HG03354 (cell line): Measurements from ENCODE around the gene C6orf62.
"Not testable (repeated sequence)": the region's sequence is repeated elsewhere in the genome, so short reads cannot be mapped to it uniquely, and the experiment has no call there.

ENCODE experiments used
- ATAC-seq: cut with Tn5 transposase; IDR thresholded peaks from one replicate; pipeline ENCODE4 v1.9.1; 2021; ENCODE audit warnings: mild to moderate bottlenecking; ENCODE audit not compliant: unreplicated experiment, poor library complexity, severe bottlenecking

C6orf62 gene

DNA sequence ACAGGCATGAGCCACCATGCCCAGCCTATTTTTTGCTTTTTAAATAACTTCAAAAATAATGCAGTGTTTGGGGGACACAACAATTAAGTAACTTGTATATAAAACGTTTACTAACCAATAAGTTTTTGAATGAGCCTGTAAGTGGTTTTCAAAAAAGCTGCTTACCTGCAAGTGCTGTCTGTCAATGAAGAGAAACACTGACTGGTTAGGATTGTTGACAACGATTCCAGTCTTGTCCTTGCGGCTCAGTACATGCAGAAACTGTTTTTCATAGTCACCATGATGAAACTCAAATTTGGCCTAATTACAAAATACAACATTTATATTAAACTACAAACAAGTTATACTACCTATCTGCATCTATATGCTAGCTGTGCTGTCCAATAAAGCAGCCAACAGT is 10.3 kb downstream of the C6orf62 start:
- ATAC-seq: no peak

- ATAC-seq: no peak
Measured at GRCh38 chr6:24704468-24704867, 14.5 kb downstream of the C6orf62 start.

DNA sequence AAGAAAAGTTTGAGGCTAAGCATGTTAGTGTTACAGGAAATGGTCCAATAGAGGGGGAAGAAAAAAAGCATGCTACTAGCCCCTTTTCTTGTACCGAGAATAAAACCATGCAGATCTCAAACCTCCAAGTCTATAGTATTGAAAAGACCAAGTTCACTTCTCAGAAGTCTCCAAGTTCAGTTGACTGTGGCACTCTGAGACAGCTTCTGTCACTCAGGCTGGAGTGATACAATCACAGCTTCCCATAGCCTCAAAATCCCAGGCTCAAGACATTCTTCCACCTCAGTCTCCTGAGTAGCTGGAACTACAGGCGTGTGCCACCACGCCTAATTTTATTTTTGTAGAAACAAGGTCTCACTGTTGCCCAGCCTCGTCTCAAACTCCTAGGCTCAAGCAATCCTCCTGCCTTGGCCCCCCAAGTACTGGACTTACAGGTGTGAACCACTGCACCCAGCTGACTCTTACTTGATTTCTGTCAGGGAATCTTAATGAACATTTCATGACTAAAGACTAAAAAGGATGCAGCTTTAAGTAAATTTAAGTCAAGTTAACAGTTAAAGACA is 16.2 kb downstream of the C6orf62 start:
- no peak for ATAC-seq

- no peak for ATAC-seq
Measured at GRCh38 chr6:24699521-24700359, 19.2 kb downstream of the C6orf62 start.

DNA sequence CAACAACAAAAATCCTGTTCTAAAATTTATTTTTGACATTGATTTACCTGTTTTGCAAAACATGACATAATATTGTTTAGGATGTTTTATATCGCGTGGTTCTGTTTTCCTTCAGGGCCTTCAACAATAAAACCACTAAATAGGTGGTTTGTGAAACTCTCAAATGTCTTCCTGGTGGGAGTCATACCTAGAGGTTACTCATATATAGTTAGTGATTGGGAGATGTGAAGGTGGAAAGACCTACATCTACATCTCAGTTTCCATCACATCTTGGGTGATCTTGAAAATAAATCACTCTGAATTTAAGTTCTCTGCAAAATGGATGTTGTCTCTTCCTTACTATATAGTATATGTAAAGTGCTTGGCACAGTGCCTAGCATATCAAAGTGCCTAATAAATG is 22.9 kb downstream of the C6orf62 start:
- ATAC-seq: no peak

DNA sequence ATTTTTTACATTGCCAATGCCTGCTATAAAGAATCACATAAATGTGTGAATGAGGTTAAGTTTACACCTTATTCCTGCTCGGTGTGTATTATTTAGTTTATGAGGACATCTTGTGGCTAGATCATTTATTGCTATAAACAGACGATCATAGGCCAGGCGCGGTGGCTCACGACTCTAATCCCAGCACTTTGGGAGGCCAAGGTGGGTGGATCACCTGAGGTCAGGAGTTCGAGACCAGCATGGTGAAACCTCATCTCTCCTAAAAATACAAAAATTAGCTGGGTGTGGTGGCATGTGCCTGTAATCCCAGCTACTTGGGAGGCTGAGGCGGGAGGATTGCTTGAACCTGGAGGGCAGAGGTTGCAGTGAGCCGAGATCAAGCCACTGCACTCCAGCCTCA is 23.3 kb downstream of the C6orf62 start:
- ATAC-seq: not testable (repeated sequence)

GRCh38 chr6:24694198-24694597 is 24.8 kb downstream of the C6orf62 start:
- ATAC-seq: peak; percentile 72

DNA sequence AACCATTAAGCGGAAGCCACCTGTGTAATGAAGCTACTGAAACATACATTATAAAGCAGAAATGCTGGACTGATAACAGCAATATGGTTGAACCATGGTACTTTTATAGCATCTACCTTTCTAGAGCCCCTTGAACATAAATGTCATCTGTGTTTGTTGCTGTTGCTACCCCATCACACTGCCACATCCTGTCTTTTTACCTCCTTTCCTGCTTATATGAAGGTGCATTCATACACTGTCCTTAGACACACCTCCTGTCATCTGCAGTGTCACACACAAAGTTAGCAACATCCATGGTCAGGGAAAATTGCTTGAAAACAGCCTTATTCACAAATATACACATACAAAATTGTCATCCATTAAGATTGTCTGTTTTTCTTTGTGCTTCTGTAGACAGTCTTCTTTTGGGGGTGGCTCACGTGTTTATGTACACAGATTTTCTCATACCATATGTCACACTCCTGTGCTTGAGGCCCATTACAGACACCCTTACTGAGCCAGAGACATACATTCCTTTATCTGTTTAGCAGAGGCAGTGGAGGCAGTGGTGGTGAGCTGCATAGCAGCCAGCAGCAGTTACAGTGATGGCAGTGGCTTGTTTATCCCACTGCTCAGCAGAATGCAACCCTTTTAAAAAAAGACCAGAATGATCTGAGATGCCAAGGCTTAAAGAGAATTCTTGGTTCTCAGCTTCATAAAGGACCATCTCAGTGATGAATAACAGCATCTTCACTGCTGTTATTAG is 25.9 kb downstream of the C6orf62 start:
- ATAC-seq: no peak

DNA sequence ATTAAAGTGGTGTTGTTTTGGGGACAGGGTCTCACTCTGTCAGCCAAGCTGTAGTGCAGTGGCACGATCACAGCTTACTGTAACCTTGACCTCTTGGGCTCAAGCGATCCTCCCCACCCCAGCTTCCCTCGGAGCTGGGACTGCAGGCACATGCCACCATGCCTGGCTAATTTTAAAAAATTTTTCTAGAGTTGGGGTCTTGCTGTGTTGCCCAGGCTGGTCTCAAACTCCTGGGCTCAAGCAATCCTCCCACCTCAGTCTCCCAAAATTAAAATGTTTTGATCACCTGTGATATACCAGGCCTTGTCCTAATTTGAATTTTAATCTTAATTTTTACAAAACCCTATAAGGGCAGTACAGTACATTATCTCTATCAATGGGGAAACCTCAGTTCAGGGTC is 26.5 kb downstream of the C6orf62 start:
- no peak for ATAC-seq

DNA sequence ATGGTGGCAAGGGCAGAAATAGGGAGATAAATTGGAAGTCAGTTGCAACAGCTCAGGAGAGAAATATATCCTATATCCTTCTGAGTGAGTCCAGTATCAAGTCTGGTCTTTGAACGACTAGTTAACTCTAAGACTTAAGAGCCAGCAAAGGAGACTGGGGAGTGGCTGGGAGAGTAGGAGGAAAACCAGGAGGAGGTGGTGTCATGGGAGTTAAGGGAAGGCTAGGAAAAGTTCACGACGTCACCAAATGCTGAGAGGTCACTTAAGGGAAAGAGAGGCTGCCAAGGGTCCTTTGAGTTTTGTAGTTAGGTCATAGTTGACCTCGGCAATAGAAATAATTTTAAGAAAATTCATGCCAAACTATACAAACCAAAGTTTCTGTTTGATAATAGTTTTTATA is 27.0 kb downstream of the C6orf62 start:
- no peak for ATAC-seq

- no peak for ATAC-seq
Measured at GRCh38 chr6:24691550-24691949, 27.4 kb downstream of the C6orf62 start.

GRCh38 chr6:24690593-24690992 is 28.4 kb downstream of the C6orf62 start:
- no peak for ATAC-seq

- ATAC-seq: no peak
Measured at GRCh38 chr6:24689964-24690363, 29.0 kb downstream of the C6orf62 start.

DNA sequence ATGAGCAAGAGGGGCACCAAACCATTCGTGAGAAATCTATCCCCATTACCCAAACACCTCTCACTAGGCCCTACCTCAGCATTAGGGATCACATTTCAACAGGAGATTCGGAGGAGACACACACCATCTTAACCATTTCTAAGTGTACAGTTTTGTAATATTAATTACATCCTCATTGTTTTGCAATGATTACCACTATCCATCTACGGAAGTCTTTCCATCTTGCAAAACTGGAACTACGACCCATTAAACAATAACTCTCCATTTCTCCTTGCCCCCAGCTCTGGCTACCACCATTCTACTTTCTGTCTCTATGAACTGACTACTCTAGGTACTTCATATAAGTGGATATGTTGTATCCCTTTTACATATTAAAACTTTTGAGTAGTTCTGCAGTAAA is 32.0 kb downstream of the C6orf62 start:
- ATAC-seq: no peak

DNA sequence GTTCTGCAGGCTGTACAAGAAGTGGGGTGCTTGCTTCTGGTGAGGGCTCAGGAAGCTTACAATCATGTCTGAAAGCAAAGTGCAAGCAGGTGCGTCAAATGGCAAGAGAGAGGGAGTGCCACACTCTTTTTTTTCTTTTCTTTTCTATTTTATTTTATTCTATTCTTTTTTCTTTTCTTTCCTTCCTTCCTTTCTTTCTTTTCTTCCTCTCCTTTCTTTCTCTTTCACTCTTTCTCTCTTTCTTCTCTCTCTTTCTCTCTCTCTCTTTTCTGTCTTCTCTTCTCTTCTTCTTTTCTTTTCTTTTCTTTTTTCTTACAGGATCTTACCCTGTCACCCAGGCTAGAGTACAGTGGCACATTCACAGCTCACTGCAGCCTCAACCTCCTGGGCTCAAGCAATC is 32.5 kb downstream of the C6orf62 start:
- no peak for ATAC-seq

DNA sequence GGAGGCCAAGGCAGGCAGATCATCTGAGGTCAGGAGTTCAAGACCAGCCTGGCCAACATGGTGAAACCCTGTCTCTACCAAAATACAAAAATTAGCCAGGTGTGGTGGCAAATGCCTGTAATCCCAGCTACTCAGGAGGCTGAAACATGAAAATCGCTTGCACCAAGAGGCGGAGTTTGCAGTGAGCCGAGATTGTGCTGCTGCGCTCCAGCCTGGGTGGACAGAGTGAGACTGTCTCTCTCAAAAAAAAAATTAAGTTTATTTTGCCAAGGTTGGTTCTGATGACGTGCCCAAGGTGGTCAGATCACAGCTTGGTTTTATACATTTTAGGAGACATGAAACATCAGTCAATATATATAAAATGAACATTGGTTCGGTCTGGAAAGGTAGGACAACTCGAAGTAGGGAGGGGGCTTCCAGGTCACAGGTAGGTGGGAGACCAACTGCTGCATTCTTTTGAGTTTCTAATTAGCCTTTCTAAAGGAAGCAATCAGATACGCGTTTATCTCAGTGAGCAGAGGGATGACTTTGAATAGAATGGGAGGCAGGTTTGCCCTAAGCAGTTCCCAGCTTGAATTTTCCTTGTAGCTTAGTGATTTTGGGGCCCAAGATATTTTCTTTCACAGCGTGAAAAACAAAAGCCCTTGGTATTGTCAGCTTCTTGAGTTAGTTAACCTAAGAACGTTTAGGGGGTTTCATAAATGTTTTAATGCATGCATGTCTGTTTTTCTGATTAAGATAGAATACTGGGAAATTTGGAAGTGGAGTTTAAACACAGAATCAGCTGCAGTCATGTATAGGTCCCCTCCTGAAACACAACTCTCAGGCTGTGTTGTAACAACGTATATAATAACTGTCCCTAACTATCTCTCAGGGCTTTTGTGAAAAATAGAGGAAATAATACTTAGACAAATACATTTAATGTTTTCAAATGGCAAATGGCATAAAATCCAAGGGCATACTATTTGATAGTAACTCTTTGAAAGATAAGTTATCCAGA is 35.4 kb downstream of the C6orf62 start:
- ATAC-seq: no peak

- ATAC-seq: no peak
Measured at GRCh38 chr6:24680582-24680981, 38.4 kb downstream of the C6orf62 start.

DNA sequence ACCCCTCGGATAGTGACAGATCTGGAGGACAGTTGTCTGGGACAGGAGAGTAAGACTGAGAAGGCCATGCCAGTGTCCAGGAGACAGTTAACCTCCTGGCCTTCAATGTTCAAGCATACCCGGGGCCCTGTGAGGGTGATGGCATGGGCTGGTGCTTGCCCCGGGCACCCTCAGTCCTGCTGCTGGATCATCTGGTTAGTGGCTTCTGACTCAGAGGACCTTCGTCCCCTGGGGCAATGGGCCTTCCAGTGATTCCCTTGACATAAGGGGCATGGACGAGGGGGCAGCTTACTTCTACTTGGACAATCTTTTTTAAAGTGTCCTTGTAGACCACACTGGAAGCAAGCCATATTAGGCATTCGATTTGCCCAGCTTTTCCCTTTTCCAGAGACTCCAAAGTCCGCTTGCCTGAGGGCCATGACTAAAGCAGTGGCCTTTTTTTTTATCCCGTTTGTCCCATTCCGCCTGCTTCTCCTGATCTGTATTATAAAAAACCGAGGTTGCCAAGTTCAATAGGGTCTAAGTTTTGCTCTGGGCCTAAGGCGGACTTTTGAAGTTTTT is 40.1 kb downstream of the C6orf62 start:
- ATAC-seq: not testable (repeated sequence)

GRCh38 chr6:24673625-24674024 is 45.3 kb downstream of the C6orf62 start:
- no peak for ATAC-seq
